Mucosa of descending colon (tissue), 3 donors: Measurements from ENCODE around the gene WHRN. TPM values are rescaled to one million over a fixed set of nuclear protein-coding genes. Genes with fewer than 3 reads are reported as not detected.

ENCODE experiments used
- ATAC-seq: fragments of 200-7000 bp; cut with Tn5 transposase; one replicate; pipeline ENCODE4 v1.9.1; 2020; ENCODE audit warnings: mild to moderate bottlenecking, moderate library complexity
- DNase-seq, 3 donors: peaks; one replicate each; pipeline ENCODE4 v3.0.0-alpha.2; 2020
- H3K36me3 ChIP-seq: fragments of 200-600 bp; one replicate; pipeline ENCODE4 v1.8.0; 2021; ENCODE audit warnings: low read depth, mild to moderate bottlenecking
- H3K4me1 ChIP-seq: fragments of 200-600 bp; one replicate; pipeline ENCODE4 v1.8.0; 2021; ENCODE audit warnings: low read depth, mild to moderate bottlenecking
- H3K4me3 ChIP-seq: fragments of 200-600 bp; one replicate; pipeline ENCODE4 v1.8.0; 2021; ENCODE audit warnings: mild to moderate bottlenecking
- H3K9me3 ChIP-seq: fragments of 200-600 bp; one replicate; pipeline ENCODE4 v1.8.0; 2021; ENCODE audit warnings: mild to moderate bottlenecking
- intact Hi-C, 2 donors: fragments of 100-400 bp; cut with DNase I in 1 of 2; cut with micrococcal nuclease in 1 of 2; formaldehyde crosslinking; loops; one replicate each; pipeline versions ENCODE4 v1.11.0 to v1.11.1; 2022; cut with DNase I, micrococcal nuclease
- total RNA-seq, 3 donors: library from RNA; stranded (reverse); fragmentation: NEBNext Ultra II Directional in 2 of 3; extraction: Animal tissue kit (Norgen Biotek cat#: 25700) in 2 of 3; gene quantifications; one replicate each; pipeline versions ENCODE4 v1.2.1 to v1.2.4, GENCODE V29; 2021 to 2023
- TF ChIP-seq, protein P1 (sequence below): fragments of 200-600 bp; IDR thresholded peaks from one replicate; pipeline ENCODE4 v1.8.0; 2022; ENCODE audit warnings: antibody characterized with exemption, mild to moderate bottlenecking
- donor health status: DM: no; HTN: no; CAD: no; lungs with moderate emphysema.
- donor health status: DM: no; HTN: no; CAD: no.
- donor health status: DM: no; HTN: yes; CAD: no.

The WHRN gene
- total RNA-seq, 3 donors from 2014 or later = 2.8 to 19.1 (median 4.7) TPM

DNA sequence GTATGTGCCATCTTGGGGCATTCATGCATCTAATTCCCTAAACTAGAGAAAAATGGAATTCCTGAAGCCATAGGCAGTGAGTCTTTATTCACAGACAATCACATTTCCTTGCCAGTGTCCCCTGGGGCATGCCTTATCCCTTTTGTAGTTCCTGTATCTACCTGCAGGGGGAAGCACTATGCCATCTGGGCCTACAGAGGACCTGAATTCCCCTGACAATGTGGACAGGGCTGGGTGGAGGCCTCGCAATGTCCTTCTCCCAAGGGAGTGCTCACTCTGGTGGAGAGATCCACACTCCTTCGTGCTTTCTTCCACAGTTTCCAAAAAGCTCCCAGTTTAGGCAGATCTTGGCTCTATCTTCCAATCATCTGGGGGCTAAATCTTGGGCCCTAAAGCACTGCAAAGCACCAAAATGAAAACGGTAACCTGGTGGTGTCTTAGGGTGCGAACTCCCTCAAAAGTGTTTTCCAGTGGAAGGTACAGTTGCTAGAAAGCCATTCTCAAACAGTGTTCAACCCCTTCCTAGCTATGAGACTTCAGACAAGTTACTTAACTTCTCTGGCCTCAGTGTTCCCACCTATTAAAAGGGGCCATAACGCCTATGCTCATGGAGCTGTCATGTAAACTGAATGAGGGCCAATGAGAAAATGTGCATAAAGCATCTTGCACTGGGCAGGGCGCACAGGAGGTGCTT is 17.5 kb downstream of the WHRN start:
- DNase-seq = peak in 2 of 3 donors; percentile 46 to 89
- intact Hi-C loops = loop anchor here (1.0 to 2.0 kb wide), 2 partner anchors 165 to 166 kb away; no protein-coding TSS in a partner anchor
- peak; percentile 95 for ATAC-seq
- no peak overlapping the region for H3K4me3 ChIP-seq
- TF ChIP-seq, protein P1, sequence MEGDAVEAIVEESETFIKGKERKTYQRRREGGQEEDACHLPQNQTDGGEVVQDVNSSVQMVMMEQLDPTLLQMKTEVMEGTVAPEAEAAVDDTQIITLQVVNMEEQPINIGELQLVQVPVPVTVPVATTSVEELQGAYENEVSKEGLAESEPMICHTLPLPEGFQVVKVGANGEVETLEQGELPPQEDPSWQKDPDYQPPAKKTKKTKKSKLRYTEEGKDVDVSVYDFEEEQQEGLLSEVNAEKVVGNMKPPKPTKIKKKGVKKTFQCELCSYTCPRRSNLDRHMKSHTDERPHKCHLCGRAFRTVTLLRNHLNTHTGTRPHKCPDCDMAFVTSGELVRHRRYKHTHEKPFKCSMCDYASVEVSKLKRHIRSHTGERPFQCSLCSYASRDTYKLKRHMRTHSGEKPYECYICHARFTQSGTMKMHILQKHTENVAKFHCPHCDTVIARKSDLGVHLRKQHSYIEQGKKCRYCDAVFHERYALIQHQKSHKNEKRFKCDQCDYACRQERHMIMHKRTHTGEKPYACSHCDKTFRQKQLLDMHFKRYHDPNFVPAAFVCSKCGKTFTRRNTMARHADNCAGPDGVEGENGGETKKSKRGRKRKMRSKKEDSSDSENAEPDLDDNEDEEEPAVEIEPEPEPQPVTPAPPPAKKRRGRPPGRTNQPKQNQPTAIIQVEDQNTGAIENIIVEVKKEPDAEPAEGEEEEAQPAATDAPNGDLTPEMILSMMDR = peak; percentile 89
- no peaks in the 10 kb centered on the region for H3K36me3 ChIP-seq
- H3K4me1 ChIP-seq = no peaks in the 10 kb centered on the region
- no peaks in the 10 kb centered on the region for H3K9me3 ChIP-seq

DNA sequence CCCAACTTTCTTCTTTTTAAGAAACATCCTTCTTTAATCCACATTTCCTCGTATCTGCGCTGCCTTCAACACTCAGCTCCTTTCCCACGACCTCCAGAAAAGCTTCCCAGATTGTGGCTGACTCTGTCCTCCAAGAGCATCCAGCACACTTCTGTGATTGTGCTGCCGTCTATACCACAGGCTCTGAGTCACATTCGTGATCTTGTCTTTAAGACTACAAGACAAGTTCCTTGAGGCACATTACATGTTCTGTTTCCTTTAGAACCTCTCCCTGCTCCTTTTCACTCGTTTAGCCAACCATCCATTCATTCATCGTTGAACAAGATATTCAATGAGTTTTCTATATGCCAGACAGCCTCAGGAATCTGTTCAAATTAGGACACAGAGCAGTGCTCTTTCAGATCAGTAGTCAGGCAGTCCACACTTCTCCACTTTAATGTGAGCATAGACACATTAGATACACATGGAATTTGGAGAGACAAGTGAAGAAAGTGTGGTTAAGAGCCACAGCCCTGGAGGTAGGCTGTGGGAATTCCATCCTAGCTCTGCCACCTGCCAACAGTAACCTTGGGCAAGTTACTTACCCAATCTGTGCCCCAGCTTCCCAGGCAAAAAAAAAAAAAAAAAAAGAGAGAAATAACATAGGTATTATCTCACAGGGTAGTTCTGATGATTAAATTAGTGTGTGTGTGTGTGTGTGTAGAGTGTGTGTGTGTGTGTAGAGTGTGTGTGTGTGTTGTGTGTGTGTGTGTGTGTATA is 18.9 kb downstream of the WHRN start:
- ATAC-seq (no peak), DNase-seq (no peak)
- Histone ChIP-seq H3K4me1 (no peaks in the 10 kb centered on the region), H3K9me3 (no peaks in the 10 kb centered on the region), H3K36me3 (no peaks in the 10 kb centered on the region), H3K4me3 (no peak overlapping the region)
- TF ChIP-seq, protein P1 = no peak
- intact Hi-C loops = loop anchor here in 1 of 2 donors (2.0 kb wide), 1 partner anchor 166 kb away; no protein-coding TSS in a partner anchor

DNA sequence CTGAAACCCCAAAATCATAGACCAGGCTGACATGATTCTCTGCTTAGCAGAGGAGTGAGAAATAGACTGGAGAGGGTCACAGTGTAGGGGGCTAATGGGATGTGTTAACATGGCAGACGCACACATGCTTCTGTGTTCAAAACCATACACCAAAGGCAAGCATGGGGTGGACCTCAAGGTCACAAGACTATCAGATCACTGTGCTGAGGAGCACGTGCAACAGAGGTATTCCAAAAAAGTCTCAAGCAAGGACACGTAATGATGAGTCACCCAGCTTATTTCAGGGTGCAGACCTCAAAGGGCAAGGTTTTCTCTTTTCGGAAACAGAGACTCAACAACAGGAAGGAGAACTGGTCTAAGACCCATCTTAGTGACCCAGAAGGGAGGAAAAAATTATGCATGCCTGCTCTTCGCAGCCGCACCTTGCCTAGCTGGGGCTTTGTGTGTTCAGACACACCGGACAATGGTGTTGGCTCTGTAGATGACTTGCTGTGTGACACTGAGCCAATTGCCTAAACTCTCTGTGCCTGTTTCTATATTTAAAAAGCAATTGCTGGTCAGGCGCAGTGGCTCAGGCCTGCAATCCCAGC is 20.3 kb downstream of the WHRN start:
- H3K9me3 ChIP-seq = no peaks in the 10 kb centered on the region
- no peaks in the 10 kb centered on the region for H3K36me3 ChIP-seq
- TF ChIP-seq, protein P1 = no peak
- peak; percentile 11 for ATAC-seq
- H3K4me1 ChIP-seq = no peaks in the 10 kb centered on the region
- intact Hi-C loops = no loop called here
- peak in 1 of 3 donors; percentile 7 for DNase-seq
- H3K4me3 ChIP-seq = no peak overlapping the region

DNA sequence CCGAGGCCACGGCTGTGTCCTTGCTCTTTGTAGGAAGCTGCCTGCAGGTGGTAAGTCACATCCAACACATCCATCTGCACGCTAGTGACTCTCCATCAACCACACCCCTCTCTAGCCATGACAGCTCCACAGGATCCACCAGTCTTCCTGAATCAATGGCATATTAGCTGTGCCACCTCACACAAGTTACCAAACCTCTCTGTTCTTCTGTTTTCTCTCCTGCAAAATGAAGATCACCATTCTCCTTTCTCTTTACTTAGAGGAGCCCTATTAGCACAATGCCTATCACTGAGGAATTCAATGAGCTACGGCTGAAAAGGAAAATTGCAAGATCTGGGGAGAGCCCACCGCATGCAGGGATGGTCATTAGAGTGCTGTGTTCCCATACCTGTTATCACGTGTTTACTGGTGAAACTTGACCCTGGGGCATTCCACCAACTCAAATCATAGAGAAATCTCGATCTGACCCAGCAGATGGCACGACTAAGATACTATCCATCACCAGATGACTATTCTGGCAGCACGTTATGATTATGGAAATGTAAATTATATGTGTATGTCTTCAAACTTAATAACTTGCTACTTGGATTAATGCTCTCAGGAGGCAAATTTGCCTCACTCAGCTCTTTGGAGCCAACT is 20.9 kb downstream of the WHRN start:
- intact Hi-C loops = no loop called here
- TF ChIP-seq, protein P1 = no peak
- Histone ChIP-seq H3K4me1 (no peaks in the 10 kb centered on the region), H3K9me3 (no peaks in the 10 kb centered on the region), H3K4me3 (no peak overlapping the region), H3K36me3 (no peaks in the 10 kb centered on the region)
- ATAC-seq (no peak), DNase-seq (no peak)

DNA sequence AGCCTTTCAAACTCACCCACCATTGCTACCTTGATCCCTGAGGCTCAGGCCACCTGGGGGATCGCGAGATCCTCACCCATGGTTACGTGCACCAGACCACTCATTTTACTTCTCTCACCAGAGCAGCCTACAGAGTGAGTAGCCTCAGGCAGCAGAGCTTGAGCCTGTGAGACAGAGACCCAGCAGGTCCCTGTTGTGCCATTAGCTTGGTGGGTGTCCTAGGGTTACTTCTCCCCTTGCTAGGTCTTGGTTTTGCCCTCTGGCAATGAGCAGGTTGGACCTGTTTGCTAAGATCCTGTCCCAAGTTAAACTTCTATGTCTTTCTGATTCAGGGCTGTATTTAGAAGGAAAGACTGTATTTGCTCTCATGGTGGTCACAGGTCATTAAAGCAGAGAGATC is 21.8 kb downstream of the WHRN start:
- ATAC-seq = no peak
- TF ChIP-seq, protein P1 = no peak
- no peak for DNase-seq
- no peaks in the 10 kb centered on the region for H3K36me3 ChIP-seq
- H3K4me3 ChIP-seq = no peak overlapping the region
- no peaks in the 10 kb centered on the region for H3K4me1 ChIP-seq
- intact Hi-C loops = no loop called here
- H3K9me3 ChIP-seq = no peaks in the 10 kb centered on the region
